Mesenchymal stem cell (in vitro differentiated cells and primary cell): Measurements from ENCODE around the gene ASPRV1.

Source experiments
- DNase-seq: peaks from one replicate; pipeline ENCODE4 v3.0.0-alpha.2; 2013
- H2AFZ ChIP-seq: one replicate; pipeline ENCODE4 v1.6.1; 2013; ENCODE audit warnings: low read depth, mild to moderate bottlenecking, control low read depth, inconsistent platforms, low read length, moderate library complexity
- H2AK5ac ChIP-seq: 2 replicates; pipeline ENCODE4 v1.6.1; 2013; ENCODE audit warnings: low read length, moderate library complexity, mild to moderate bottlenecking, inconsistent platforms; ENCODE audit not compliant: severe bottlenecking
- H2BK120ac ChIP-seq: one replicate; pipeline ENCODE4 v1.6.1; 2013; ENCODE audit warnings: low read depth, mild to moderate bottlenecking, inconsistent platforms, low read length, moderate library complexity
- H2BK12ac ChIP-seq, 2 experiments: one replicate each; pipeline ENCODE4 v1.6.1; 2013; ENCODE audit warnings: inconsistent platforms in 2 of 2, low read length in 2 of 2, mild to moderate bottlenecking in 2 of 2, moderate library complexity in 2 of 2, control low read depth in 1 of 2
- H2BK15ac ChIP-seq: one replicate; pipeline ENCODE4 v1.6.1; 2013; ENCODE audit warnings: mild to moderate bottlenecking, low read depth, inconsistent platforms; ENCODE audit not compliant: poor library complexity, severe bottlenecking
- H2BK5ac ChIP-seq: 2 replicates; pipeline ENCODE4 v1.6.1; 2013; ENCODE audit warnings: low read depth, mild to moderate bottlenecking, low read length, control low read depth, inconsistent platforms; ENCODE audit not compliant: poor library complexity, severe bottlenecking
- H3K14ac ChIP-seq, 2 experiments: one replicate each; pipeline ENCODE4 v1.6.1; 2013; ENCODE audit warnings: inconsistent platforms in 2 of 2, low read length in 2 of 2, control low read depth in 1 of 2, mild to moderate bottlenecking in 1 of 2, moderate library complexity in 1 of 2
- H3K18ac ChIP-seq, 2 experiments: one replicate each; pipeline ENCODE4 v1.6.1; 2013; ENCODE audit warnings: inconsistent platforms in 2 of 2, low read length in 2 of 2, control low read depth in 1 of 2, low read depth in 1 of 2, mild to moderate bottlenecking in 1 of 2
- H3K23ac ChIP-seq, 2 experiments: one replicate each; pipeline ENCODE4 v1.6.1; 2013; ENCODE audit warnings: inconsistent platforms in 2 of 2, low read length in 2 of 2, mild to moderate bottlenecking in 2 of 2, moderate library complexity in 2 of 2, control low read depth in 1 of 2
- H3K27ac ChIP-seq: 2 replicates; pipeline ENCODE4 v1.5.1; 2013; ENCODE audit warnings: mild to moderate bottlenecking, moderate library complexity, low read length, control low read depth, inconsistent platforms; ENCODE audit not compliant: poor library complexity, severe bottlenecking
- H3K27me3 ChIP-seq, 2 experiments: 2 replicates each; pipeline versions ENCODE4 v1.6.1 to v1.7.0; 2013; ENCODE audit warnings: low read length in 2 of 2, mild to moderate bottlenecking in 2 of 2, moderate library complexity in 2 of 2, control low read depth in 1 of 2, inconsistent platforms in 1 of 2; ENCODE audit not compliant: control insufficient read depth in 1 of 2, insufficient read depth in 1 of 2
- H3K36me3 ChIP-seq, 2 experiments: 2 replicates each; pipeline versions ENCODE4 v1.6.1 to v1.7.0; 2013; ENCODE audit warnings: low read length in 2 of 2, control low read depth in 1 of 2, inconsistent platforms in 1 of 2, low read depth in 1 of 2, mild to moderate bottlenecking in 1 of 2; ENCODE audit not compliant: insufficient read depth in 2 of 2, control insufficient read depth in 1 of 2
- H3K4ac ChIP-seq, 2 experiments: one replicate each; pipeline ENCODE4 v1.6.1; 2013; ENCODE audit warnings: inconsistent platforms in 2 of 2, low read length in 2 of 2, mild to moderate bottlenecking in 2 of 2, moderate library complexity in 2 of 2, control low read depth in 1 of 2, low read depth in 1 of 2
- H3K4me1 ChIP-seq: 2 replicates; pipeline ENCODE4 v1.6.1; 2013; ENCODE audit warnings: low read depth, low read length, control low read depth; ENCODE audit not compliant: control insufficient read depth, insufficient read depth
- H3K4me2 ChIP-seq: 2 replicates; pipeline ENCODE4 v1.6.1; 2013; ENCODE audit warnings: low read length, mild to moderate bottlenecking, inconsistent platforms; ENCODE audit not compliant: poor library complexity, severe bottlenecking
- H3K4me3 ChIP-seq, 2 experiments: 2 replicates each; pipeline versions ENCODE4 v1.5.1 to v1.7.0; 2013; ENCODE audit warnings: low read length in 2 of 2, mild to moderate bottlenecking in 2 of 2, control low read depth in 1 of 2, low read depth in 1 of 2; ENCODE audit not compliant: insufficient read depth in 1 of 2
- H3K79me1 ChIP-seq: replicated peaks from 2 replicates; pipeline ENCODE4 v1.6.1; 2013; ENCODE audit warnings: mild to moderate bottlenecking, control low read depth, low read length, inconsistent platforms; ENCODE audit not compliant: poor library complexity, severe bottlenecking
- H3K9ac ChIP-seq: 2 replicates; pipeline ENCODE4 v1.7.0; 2013; ENCODE audit warnings: mild to moderate bottlenecking, low read length, moderate library complexity
- H3K9me3 ChIP-seq: 2 replicates; pipeline ENCODE4 v1.7.0; 2013; ENCODE audit warnings: mild to moderate bottlenecking, low read length; ENCODE audit not compliant: control insufficient read depth
- H4K8ac ChIP-seq: one replicate; pipeline ENCODE4 v1.6.1; 2013; ENCODE audit warnings: inconsistent platforms, mild to moderate bottlenecking, low read length, moderate library complexity
- H4K91ac ChIP-seq: one replicate; pipeline ENCODE4 v1.6.1; 2013; ENCODE audit warnings: mild to moderate bottlenecking, low read length, inconsistent platforms
- WGBS: methylation state at CpG from one replicate; pipeline ENCODE4 v1.1.7; 2013; ENCODE audit warnings: mixed read lengths; 5-methylcytosine and 5-hydroxymethylcytosine counted together

ASPRV1 gene

DNA sequence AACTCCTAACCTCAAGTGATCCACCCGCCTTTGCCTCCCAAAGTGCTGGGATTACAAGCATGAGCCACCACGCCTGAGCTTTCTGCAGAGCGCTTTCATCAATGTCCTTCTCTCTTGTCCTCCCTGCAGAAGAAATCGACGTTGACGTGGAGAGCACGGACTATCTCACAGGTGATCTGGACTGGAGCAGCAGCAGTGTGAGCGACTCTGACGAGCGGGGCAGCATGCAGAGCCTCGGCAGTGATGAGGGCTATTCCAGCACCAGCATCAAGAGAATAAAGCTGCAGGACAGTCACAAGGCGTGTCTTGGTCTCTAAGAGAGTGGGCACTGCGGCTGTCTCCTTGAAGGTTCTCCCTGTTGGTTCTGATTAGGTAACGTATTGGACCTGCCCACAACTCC is 23.5 kb downstream of the ASPRV1 start:
- Histone ChIP-seq H3K9ac (no peak overlapping the region), H3K27ac (no peak overlapping the region), H3K27me3 (no peaks in the 10 kb centered on the region), H3K18ac (no peak overlapping the region), H2AFZ (no peak overlapping the region), H3K79me1 (peaks cover 2% of the 10 kb centered on the region), H3K4me1 (peaks cover 1% of the 10 kb centered on the region), H3K23ac (no peak overlapping the region), H4K91ac (no peak overlapping the region), H3K9me3 (no peaks in the 10 kb centered on the region), H2BK120ac (no peak overlapping the region), H3K4me3 (peak overlapping the region in 1 of 2 experiments; percentile 39), H3K4ac (no peak overlapping the region), H2BK5ac (no peak overlapping the region), H2BK12ac (no peak overlapping the region), H3K4me2 (no peak overlapping the region), H2BK15ac (no peak overlapping the region), H3K14ac (no peak overlapping the region), H2AK5ac (no peak overlapping the region), H3K36me3 (peaks cover 27 to 81% of the 10 kb centered on the region in 2 experiments), H4K8ac (no peak overlapping the region)
- 98% methylated on average over 14 of the region's 14 CpGs for WGBS
- DNase-seq: no peak

DNA sequence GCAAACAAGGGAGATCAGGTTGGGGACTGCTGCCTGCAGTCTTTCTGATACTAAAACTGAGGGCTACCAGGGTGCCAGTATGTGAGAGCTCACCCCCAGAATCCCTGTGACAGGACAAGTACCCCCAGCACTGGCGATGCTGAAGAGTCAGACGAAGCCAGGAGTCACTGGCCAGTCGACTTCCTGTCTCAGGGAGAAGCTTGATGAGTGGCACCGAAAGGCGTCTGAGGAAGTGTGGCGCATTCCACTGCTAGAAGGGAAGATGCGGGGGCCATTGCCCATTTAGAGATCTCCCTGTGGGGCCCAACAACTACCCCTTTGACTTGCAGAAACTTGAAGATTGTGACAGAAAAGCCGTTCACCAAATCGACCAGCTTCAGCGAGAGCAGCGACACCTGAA is 24.5 kb downstream of the ASPRV1 start:
- Histone ChIP-seq H2AK5ac (no peak overlapping the region), H3K18ac (no peak overlapping the region), H3K27me3 (no peaks in the 10 kb centered on the region), H2AFZ (no peak overlapping the region), H3K36me3 (peaks cover 27 to 71% of the 10 kb centered on the region in 2 experiments), H3K27ac (no peak overlapping the region), H3K79me1 (peaks cover 2% of the 10 kb centered on the region), H2BK120ac (no peak overlapping the region), H3K9ac (no peak overlapping the region), H3K9me3 (no peaks in the 10 kb centered on the region), H2BK12ac (no peak overlapping the region), H4K8ac (no peak overlapping the region), H4K91ac (no peak overlapping the region), H3K14ac (no peak overlapping the region), H3K4me3 (no peak overlapping the region), H3K4ac (no peak overlapping the region), H3K4me1 (peaks cover 1% of the 10 kb centered on the region), H3K23ac (no peak overlapping the region), H2BK5ac (no peak overlapping the region), H3K4me2 (no peak overlapping the region), H2BK15ac (no peak overlapping the region)
- 84% methylated on average over 11 of the region's 11 CpGs for WGBS
- no peak for DNase-seq

DNA sequence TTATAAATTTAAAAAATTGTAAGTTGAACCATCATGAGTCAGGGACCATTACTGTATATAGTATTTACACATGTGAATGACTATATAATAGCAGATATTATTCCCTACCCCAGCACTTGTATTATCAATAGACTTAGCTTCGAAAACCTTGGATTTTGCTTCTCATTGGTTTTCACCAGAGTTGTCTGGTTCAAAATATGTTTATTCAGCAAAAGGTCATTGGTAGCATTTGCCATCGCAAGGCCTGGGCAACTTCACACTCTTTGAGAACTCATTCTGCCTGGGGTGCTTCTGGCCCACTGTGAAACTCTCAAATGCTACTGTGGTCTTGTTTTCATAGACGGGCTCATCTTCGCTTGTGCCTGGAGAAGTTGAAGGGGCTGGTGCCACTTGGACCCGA is 26.4 kb downstream of the ASPRV1 start:
- Histone ChIP-seq H2BK5ac (no peak overlapping the region), H2BK12ac (no peak overlapping the region), H3K36me3 (peaks cover 24 to 53% of the 10 kb centered on the region in 2 experiments), H3K23ac (no peak overlapping the region), H3K4me2 (no peak overlapping the region), H2BK15ac (no peak overlapping the region), H3K9me3 (no peaks in the 10 kb centered on the region), H2AK5ac (no peak overlapping the region), H2AFZ (no peak overlapping the region), H4K8ac (peak overlapping the region; percentile 4), H3K27ac (no peak overlapping the region), H3K4me3 (peak overlapping the region in 1 of 2 experiments; percentile 25), H3K18ac (peak overlapping the region in 1 of 2 experiments; percentile 28), H2BK120ac (no peak overlapping the region), H3K4me1 (peaks cover 1% of the 10 kb centered on the region), H3K79me1 (peaks cover 4% of the 10 kb centered on the region), H3K4ac (no peak overlapping the region), H4K91ac (no peak overlapping the region), H3K27me3 (no peaks in the 10 kb centered on the region), H3K14ac (no peak overlapping the region), H3K9ac (peak overlapping the region; percentile 78)
- no peak for DNase-seq
- 98% methylated on average over 5 of the region's 5 CpGs for WGBS

DNA sequence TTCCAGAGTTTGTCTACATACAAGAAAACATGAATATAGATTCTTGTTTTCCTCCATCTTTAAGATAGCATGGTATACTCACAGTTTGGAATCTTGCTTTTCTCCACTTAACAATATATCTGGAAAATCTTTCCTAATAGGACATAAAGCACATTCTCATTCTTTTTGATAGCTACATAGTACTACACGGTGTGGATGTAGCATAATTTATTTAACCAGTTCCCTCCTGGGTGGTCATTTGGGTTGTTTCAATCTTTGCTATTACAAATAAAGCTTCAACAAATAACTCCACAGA is 26.9 kb downstream of the ASPRV1 start:
- Histone ChIP-seq H3K27me3 (no peaks in the 10 kb centered on the region), H3K79me1 (peaks cover 4% of the 10 kb centered on the region), H4K91ac (no peak overlapping the region), H3K9me3 (no peaks in the 10 kb centered on the region), H3K18ac (no peak overlapping the region), H2BK15ac (no peak overlapping the region), H3K27ac (no peak overlapping the region), H2BK120ac (no peak overlapping the region), H3K36me3 (peaks cover 22 to 48% of the 10 kb centered on the region in 2 experiments), H2BK12ac (no peak overlapping the region), H2BK5ac (no peak overlapping the region), H3K4me2 (no peak overlapping the region), H4K8ac (no peak overlapping the region), H3K4me3 (peak overlapping the region in 1 of 2 experiments; percentile 25), H3K4me1 (peaks cover 1% of the 10 kb centered on the region), H2AFZ (no peak overlapping the region), H3K9ac (peak overlapping the region; percentile 78), H3K14ac (no peak overlapping the region), H2AK5ac (no peak overlapping the region), H3K4ac (no peak overlapping the region), H3K23ac (no peak overlapping the region)
- DNase-seq: no peak
- no CpG with 5 or more reads among the region's 1 CpG for WGBS
